T-cell (primary cell): Measurements from ENCODE around the gene MED16. TPM values are rescaled to one million over a fixed set of nuclear protein-coding genes. Genes with fewer than 3 reads are reported as not detected.

Experiments used
- total RNA-seq, 35 experiments: library from RNA in 6 of 35; stranded (reverse) in 6 of 35; fragments of 120-200 nt in 1 of 35; gene quantifications; one replicate each; pipeline versions ENCODE4 v1.2.1 to v1.2.4 and lab custom pipeline; 2013 to 2026

Gene MED16
- total RNA-seq, 5 donors from 2014 or later (not counting 1 experiment from before 2014, with no cell fraction given): 55.0 to 105 (median 92.4) TPM

Other genes with a start within 250 kb of the MED16 start
- gene RNF126, start 230.0 kb downstream of the MED16 start, total RNA-seq: 100 to 1,000 TPM in 4 of 5 donors, 10 to 100 TPM in 1; 98.8 to 139 (median 118) TPM
- gene FSTL3, start 216.8 kb downstream of the MED16 start, total RNA-seq: 1 to 10 TPM; 2.0 to 5.3 (median 4.1) TPM
- 1 to 10 TPM in 3 of 5 donors, under 1 TPM in 1, not detected in 1; 0.86 to 2.5 (median 1.7) TPM for gene PRSS57, start 197.7 kb downstream of the MED16 start, total RNA-seq
- gene PALM, start 184.3 kb downstream of the MED16 start, total RNA-seq: under 1 TPM in 4 of 5 donors, not detected in 1; 0.19 to 0.57 (median 0.41) TPM
- under 1 TPM in 3 of 5 donors, not detected in 2; 0.10 to 0.16 (median 0.15) TPM for gene MISP, start 142.1 kb downstream of the MED16 start, total RNA-seq
- 100 to 1,000 TPM; 307 to 343 (median 316) TPM for gene PTBP1, start 95.7 kb downstream of the MED16 start, total RNA-seq
- under 1 TPM in 3 of 5 donors, not detected in 2; 0.22 to 0.36 (median 0.26) TPM for gene PLPPR3, start 71.2 kb downstream of the MED16 start, total RNA-seq
- gene AZU1, start 65.3 kb downstream of the MED16 start, total RNA-seq: 1 to 10 TPM in 2 of 5 donors, under 1 TPM in 3; 0.20 to 1.2 (median 0.38) TPM
- under 1 TPM in 1 of 5 donors, not detected in 4; 0.50 TPM for gene PRTN3, start 52.2 kb downstream of the MED16 start, total RNA-seq
- under 1 TPM in 1 of 5 donors, not detected in 4; 0.83 TPM for gene ELANE, start 40.9 kb downstream of the MED16 start, total RNA-seq
- 10 to 100 TPM in 1 of 5 donors, 1 to 10 TPM in 4; 2.8 to 10.3 (median 5.6) TPM for gene CFD, start 33.5 kb downstream of the MED16 start, total RNA-seq
- not detected for gene RNU6-9, start 297 bp upstream of the MED16 start, total RNA-seq
- gene R3HDM4, start 20.0 kb upstream of the MED16 start, total RNA-seq: 100 to 1,000 TPM; 190 to 252 (median 220) TPM
- gene KISS1R, start 24.1 kb upstream of the MED16 start, total RNA-seq: 1 to 10 TPM; 1.5 to 4.9 (median 2.8) TPM
- gene ARID3A, start 32.8 kb upstream of the MED16 start, total RNA-seq: 10 to 100 TPM in 4 of 5 donors, 1 to 10 TPM in 1; 9.8 to 13.2 (median 12.0) TPM
- gene WDR18, start 91.2 kb upstream of the MED16 start, total RNA-seq: 10 to 100 TPM; 24.6 to 65.9 (median 53.5) TPM
- under 1 TPM in 3 of 5 donors, not detected in 2; 0.07 to 0.44 (median 0.09) TPM for gene GRIN3B, start 107.2 kb upstream of the MED16 start, total RNA-seq
- 100 to 1,000 TPM; 319 to 423 (median 372) TPM for gene TMEM259, start 127.9 kb upstream of the MED16 start, total RNA-seq
- gene RNU6-2, start 128.3 kb upstream of the MED16 start, total RNA-seq: not detected
- 100 to 1,000 TPM; 239 to 385 (median 314) TPM for gene CNN2, start 133.4 kb upstream of the MED16 start, total RNA-seq
- 100 to 1,000 TPM; 166 to 217 (median 178) TPM for gene ABCA7, start 146.9 kb upstream of the MED16 start, total RNA-seq
- gene ARHGAP45, start 174.0 kb upstream of the MED16 start, total RNA-seq: 1,000 to 10,000 TPM in 3 of 5 donors, 100 to 1,000 TPM in 2; 729 to 1,130 (median 1,073) TPM
- gene POLR2E, start 202.2 kb upstream of the MED16 start, total RNA-seq: 100 to 1,000 TPM in 3 of 5 donors, 10 to 100 TPM in 2; 75.7 to 119 (median 101) TPM
- 100 to 1,000 TPM; 139 to 221 (median 196) TPM for gene GPX4, start 210.8 kb upstream of the MED16 start, total RNA-seq